NCI-H2029 (cell line): ENCODE measurements around the gene CADPS.

Source experiments
- DNase-seq: peaks from one replicate; lab custom pipeline; 2025; lab: John Stamatoyannopoulos, UW

CADPS gene

GRCh38 chr3:62372621-62373041 is 502.6 kb downstream of the CADPS start:
- no peak for DNase-seq

GRCh38 chr3:62371720-62372591 is 503.3 kb downstream of the CADPS start:
- no peak for DNase-seq

GRCh38 chr3:62370858-62371719 is 504.1 kb downstream of the CADPS start:
- DNase-seq: no peak

GRCh38 chr3:62370112-62370857 is 504.9 kb downstream of the CADPS start:
- DNase-seq: no peak

GRCh38 chr3:62369476-62369743 is 505.8 kb downstream of the CADPS start:
- DNase-seq: no peak

GRCh38 chr3:62368705-62369475 is 506.3 kb downstream of the CADPS start:
- no peak for DNase-seq

GRCh38 chr3:62368290-62368704 is 506.9 kb downstream of the CADPS start:
- DNase-seq: no peak

GRCh38 chr3:62367763-62368195 is 507.4 kb downstream of the CADPS start:
- DNase-seq: no peak

- DNase-seq: no peak
Measured at GRCh38 chr3:62366126-62366484, 509.1 kb downstream of the CADPS start.

- no peak for DNase-seq
Measured at GRCh38 chr3:62365391-62366125, 509.7 kb downstream of the CADPS start.

GRCh38 chr3:62364191-62364590 is 511.0 kb downstream of the CADPS start:
- DNase-seq: no peak

GRCh38 chr3:62363275-62363674 is 511.9 kb downstream of the CADPS start:
- DNase-seq: no peak

GRCh38 chr3:62361824-62362223 is 513.4 kb downstream of the CADPS start:
- no peak for DNase-seq

- no peak for DNase-seq
Measured at GRCh38 chr3:62361261-62361660, 514.0 kb downstream of the CADPS start.

GRCh38 chr3:62359531-62359930 is 515.7 kb downstream of the CADPS start:
- no peak for DNase-seq

GRCh38 chr3:62356356-62356755 is 518.9 kb downstream of the CADPS start:
- no peak for DNase-seq

- no peak for DNase-seq
Measured at GRCh38 chr3:62355703-62356102, 519.5 kb downstream of the CADPS start.
